Ovary (tissue), 3 donors: ENCODE data around the gene CHAC2.

Source experiments
- EP300 ChIP-seq: sonication (generic); formaldehyde crosslinking; IDR thresholded peaks from one replicate; pipeline ENCODE4 v1.6.1; 2017; ENCODE audit warnings: antibody characterized with exemption
- TF ChIP-seq, protein P1 (sequence below), 3 donors: fragments of 450-650 bp in 2 of 3; fragments of 200-600 bp in 1 of 3; IDR thresholded peaks; one replicate each; pipeline versions ENCODE4 v1.5.1 to v1.8.0; 2016 to 2022; ENCODE audit warnings: antibody characterized with exemption in 3 of 3, mild to moderate bottlenecking in 1 of 3
- donor health status: DM: no; HTN: no; CAD: no.

DNA sequence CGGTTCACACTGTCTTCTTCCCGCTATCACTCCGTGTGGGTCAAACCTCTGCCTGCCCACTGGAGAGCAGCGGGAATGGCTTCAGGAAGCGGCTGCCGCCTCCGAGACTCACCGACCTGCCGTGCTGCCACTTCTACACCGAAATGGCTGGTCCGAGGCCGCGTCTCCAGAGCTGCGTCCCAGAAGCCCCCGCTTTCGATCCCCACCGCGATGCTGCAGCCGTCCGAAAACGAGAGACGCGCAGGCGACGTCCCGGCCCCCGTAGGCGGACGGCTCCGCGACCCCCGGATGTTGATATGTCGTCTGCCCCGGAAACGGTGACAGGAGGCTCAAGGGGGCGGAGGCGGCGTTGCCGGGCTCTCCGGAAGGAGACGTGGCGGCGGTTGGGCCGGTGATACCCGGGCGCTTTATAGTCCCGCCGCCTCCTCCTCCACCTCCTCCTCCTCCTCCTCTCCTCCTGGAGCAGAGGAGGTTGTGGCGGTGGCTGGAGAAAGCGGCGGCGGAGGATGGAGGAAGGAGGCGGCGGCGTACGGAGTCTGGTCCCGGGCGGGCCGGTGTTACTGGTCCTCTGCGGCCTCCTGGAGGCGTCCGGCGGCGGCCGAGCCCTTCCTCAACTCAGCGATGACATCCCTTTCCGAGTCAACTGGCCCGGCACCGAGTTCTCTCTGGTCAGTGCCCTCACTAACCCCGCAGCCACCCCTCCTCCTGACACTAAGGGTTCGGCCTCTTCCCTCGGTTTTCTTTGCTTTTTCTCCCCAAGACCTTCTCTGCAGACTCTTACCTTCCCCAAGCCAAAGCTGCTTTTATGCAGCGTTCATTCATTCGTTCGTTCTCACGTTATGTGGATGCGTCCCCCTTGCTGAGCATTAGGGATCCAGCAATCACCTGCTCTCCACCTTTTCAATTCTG is 19.4 kb downstream of the CHAC2 start, which contains the start of the genes ASB3 and ERLEC1:
- TF ChIP-seq EP300 = no peak
- TF ChIP-seq, protein P1, sequence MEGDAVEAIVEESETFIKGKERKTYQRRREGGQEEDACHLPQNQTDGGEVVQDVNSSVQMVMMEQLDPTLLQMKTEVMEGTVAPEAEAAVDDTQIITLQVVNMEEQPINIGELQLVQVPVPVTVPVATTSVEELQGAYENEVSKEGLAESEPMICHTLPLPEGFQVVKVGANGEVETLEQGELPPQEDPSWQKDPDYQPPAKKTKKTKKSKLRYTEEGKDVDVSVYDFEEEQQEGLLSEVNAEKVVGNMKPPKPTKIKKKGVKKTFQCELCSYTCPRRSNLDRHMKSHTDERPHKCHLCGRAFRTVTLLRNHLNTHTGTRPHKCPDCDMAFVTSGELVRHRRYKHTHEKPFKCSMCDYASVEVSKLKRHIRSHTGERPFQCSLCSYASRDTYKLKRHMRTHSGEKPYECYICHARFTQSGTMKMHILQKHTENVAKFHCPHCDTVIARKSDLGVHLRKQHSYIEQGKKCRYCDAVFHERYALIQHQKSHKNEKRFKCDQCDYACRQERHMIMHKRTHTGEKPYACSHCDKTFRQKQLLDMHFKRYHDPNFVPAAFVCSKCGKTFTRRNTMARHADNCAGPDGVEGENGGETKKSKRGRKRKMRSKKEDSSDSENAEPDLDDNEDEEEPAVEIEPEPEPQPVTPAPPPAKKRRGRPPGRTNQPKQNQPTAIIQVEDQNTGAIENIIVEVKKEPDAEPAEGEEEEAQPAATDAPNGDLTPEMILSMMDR (IDR thresholded peaks at IDR 0.05) = no peak
